ENCODE data around the gene MKX.

- TF ChIP-seq EP300 (IDR thresholded peaks at IDR 0.05) (no peak), POLR2A (IDR thresholded peaks at IDR 0.05) (no peak)
- TF ChIP-seq, protein P1, sequence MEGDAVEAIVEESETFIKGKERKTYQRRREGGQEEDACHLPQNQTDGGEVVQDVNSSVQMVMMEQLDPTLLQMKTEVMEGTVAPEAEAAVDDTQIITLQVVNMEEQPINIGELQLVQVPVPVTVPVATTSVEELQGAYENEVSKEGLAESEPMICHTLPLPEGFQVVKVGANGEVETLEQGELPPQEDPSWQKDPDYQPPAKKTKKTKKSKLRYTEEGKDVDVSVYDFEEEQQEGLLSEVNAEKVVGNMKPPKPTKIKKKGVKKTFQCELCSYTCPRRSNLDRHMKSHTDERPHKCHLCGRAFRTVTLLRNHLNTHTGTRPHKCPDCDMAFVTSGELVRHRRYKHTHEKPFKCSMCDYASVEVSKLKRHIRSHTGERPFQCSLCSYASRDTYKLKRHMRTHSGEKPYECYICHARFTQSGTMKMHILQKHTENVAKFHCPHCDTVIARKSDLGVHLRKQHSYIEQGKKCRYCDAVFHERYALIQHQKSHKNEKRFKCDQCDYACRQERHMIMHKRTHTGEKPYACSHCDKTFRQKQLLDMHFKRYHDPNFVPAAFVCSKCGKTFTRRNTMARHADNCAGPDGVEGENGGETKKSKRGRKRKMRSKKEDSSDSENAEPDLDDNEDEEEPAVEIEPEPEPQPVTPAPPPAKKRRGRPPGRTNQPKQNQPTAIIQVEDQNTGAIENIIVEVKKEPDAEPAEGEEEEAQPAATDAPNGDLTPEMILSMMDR (IDR thresholded peaks at IDR 0.05) = no peak
Observed at GRCh38 chr10:27660711-27661110, 84.9 kb downstream of the MKX start.

Measured in tibial nerve (tissue), 4 donors.